Fibroblast of skin of right quadriceps (primary cell): ENCODE data around the gene IQSEC1.

Source experiments
- DNase-seq: peaks from one replicate; pipeline ENCODE4 v3.0.0-alpha.2; 2013

Gene IQSEC1

GRCh38 chr3:12902181-12902999 is 170.8 kb downstream of the IQSEC1 start:
- no peak for DNase-seq

DNA sequence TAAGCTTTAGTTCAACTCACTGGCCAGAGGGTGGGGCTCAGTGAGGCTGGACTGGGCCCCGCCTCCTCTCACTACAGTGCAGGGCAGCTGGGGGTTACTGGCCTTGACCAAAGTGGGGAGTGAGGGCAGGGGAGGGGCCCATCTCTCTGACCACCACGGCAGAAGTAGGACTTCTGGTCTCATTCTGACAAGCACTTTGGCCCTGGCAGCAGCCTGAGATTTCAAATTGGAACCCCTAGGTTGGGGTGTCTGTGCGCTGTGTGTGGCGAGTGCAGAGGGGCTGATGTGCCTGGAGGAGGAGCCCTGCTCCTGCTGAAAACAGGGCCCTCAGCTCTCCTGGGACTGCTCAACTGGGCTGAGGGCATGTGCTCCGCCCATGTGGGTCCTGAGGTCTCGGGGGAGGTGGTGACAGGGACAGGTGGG is 171.6 kb downstream of the IQSEC1 start:
- no peak for DNase-seq

DNA sequence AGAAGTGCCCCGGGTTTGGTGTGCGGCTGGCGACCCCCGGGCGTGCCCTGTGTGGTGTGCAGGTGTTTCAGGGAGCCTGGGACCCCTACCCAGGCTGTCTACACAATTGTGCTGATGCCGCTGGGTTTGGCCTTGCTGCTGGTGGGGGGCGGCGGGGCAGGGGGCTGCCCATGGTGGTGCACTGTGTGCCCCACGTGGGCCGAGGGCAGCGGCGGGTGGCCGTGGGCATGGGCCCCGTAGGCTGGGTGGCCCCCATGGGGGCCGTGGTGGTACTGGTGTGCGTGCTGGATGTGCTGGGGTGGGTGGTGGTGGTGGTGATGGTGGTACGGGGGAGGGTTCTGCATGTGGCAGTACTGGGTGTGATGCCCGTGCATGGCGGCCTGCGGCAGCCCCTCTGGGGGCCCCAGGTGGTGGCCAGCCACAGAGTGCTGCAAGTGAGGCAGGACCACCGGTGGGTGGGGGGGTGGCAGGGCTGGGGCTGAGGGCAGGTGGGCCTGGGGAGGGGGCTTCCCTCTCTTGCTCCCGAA is 172.3 kb downstream of the IQSEC1 start:
- DNase-seq = no peak

- no peak for DNase-seq
Observed at GRCh38 chr3:12898965-12899755, 174.1 kb downstream of the IQSEC1 start.

GRCh38 chr3:12898290-12898964 is 174.8 kb downstream of the IQSEC1 start:
- no peak for DNase-seq

DNA sequence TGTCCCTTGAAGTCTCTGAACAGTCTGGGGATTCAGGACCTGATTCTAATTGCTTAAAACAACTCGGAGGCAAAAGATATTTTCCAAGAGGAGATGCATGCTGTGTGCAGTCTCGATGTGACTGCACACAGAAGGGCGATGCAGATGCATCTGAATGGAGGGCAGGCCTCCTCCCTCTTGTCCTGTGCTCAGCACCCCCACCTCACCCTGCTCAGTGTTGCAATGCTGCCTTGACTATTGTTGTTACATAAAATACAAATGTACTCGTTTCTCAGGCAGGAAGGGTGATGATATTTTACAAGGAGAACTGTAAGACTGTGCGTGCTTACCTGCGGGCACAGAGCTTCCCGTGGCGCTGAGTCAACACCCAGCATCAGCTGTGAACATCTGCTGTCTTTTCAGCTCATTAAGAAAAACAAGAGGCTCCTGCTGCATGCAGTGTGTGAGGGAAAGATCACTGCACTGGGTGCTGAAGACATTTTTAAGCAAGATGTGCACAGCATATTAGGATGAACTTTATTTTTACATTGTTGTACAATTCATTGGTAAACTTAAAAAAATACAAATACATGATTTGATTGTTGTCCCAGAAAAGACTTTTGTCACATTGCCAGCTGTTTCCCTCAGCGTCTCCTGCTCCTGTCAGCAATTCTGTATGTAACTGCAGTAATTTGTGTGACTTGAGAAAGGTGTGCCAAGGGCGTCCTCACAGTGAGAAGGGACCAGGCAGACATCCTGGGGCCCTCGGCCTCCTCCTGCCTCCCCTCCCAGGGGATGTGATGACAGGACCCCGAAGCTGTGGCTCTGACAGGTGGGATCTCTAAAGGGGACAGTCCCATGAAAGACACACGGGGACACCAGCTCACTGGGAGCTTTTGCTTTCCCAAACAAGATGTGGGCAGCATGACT is 175.6 kb downstream of the IQSEC1 start:
- DNase-seq = no peak

- no peak for DNase-seq
Observed at GRCh38 chr3:12896063-12896985, 176.9 kb downstream of the IQSEC1 start.

DNA sequence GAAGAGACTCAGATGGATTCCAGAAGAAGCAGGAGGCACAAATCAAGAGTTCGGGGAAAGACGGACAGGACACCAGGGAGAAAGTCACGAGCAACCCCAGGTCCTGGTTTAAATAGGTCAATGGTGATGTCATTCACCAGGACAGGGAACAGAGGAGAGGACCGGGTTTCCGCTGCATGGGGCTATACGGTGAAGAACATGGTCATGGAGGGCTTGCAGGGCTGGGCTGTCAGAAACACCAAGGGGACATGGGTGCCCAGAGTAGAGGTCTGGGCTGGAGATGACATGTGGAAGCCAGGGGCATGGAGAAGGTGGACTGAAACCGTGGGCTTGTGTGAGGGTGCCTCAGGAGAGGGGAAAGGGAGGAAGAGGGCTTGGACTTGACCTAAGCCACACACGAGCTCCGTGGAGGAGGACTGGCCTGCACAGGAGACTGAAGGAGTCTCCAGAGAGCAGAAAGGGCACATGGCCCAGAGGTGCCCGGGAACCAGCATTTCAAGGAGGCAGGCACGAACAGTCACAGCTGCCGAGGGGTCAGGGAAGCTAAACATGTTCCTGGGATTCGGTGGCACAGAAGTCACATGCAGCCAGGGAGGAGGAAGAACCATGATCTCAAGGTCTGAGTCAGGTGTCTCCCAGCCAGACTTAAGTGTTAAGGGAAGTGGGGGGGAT is 177.7 kb downstream of the IQSEC1 start:
- DNase-seq = no peak

DNA sequence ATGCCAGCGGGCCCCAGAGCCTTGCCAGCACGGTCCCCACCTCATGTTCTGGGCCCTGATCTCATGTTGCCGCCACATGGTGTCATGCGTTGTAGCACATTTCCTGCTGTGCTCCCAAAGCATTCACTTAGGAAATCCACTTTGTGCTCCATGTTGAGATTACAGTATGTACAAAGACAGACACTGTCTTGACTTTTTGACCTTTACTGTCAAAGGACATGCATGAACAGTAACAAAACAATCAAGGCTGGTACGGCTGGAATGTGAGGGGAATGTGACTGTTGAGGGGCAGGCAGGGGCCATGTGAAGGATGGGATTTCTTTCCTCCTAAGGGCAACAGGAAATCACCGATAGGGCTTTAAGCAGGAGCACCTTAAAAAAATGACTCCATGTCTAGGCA is 178.6 kb downstream of the IQSEC1 start:
- DNase-seq = peak; percentile 15

GRCh38 chr3:12893852-12894251 is 179.4 kb downstream of the IQSEC1 start:
- no peak for DNase-seq

DNA sequence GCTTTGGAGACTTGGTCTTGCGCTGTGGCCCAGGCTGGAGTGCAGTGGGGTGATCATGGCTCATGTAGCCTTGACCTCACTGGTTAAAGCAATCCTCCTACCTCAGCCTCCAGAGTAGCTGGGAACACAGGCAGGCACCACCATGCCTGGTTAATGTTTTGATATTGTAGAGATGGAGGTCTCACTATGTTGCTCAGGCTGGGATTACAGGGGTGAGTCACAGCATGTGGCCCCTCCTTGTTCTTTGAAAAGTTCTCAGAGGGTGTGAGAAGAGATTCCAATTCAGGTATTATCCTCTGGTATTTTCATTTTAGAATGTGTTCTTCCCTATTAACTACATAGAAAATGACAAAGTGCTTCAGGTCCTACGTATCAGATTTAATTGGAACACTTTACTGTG is 180.0 kb downstream of the IQSEC1 start:
- no peak for DNase-seq

DNA sequence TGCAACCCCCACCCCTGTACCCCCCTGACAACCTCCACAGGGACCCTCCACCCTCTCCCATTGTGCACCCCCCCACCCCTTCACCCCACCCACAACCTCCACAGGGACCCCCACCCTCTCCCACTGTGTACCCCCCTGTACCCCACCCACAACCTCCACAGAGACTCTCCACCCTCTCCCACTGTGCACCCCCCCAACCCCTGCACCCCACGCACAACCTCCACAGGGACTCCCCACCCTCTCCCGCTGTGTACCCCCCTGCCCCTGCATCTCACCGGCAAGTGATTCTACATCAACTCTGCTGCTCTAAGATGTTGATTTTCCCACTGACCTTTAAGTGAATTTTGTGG is 180.4 kb downstream of the IQSEC1 start:
- DNase-seq = no peak

DNA sequence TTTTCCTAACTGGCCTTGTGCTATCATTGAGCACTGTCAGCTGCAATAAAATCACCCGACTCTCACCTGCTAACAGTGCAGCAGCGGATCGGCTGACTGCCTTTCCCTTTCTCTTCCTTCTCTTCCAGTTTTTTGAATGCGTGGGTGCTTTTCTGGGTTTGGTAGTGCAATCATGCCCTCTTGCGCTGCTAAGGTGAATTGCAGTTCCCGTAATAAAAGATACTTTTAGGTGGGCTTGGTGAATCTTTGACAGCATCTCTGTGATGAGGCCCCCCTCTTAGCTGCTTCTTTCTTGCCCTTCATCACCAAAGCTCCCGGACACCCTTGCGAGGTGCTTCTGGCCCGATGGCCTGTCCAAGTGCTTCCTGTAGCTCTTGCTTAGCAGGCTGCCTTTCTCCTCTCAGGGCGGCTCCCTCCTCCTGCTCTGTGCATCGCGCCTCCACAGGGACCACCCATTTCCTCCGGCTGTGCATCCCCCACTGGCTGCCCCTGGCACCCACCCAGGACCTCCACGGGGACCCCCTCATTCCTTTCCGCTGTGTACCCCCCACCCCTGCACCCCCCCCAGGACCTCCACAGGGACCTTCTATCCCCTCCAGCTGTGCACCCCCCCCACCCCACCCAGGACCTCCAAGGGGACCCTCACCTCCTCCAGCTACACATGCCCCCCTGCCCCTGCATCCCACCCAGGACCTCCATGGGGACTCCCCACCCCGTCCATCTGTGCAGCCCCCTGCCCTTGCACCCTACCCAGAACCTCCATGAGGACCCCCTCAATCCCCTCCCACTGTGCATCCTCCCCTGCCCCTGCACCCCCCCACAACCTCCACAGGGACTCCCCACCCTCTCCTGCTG is 181.0 kb downstream of the IQSEC1 start:
- DNase-seq = peak; percentile 57

DNA sequence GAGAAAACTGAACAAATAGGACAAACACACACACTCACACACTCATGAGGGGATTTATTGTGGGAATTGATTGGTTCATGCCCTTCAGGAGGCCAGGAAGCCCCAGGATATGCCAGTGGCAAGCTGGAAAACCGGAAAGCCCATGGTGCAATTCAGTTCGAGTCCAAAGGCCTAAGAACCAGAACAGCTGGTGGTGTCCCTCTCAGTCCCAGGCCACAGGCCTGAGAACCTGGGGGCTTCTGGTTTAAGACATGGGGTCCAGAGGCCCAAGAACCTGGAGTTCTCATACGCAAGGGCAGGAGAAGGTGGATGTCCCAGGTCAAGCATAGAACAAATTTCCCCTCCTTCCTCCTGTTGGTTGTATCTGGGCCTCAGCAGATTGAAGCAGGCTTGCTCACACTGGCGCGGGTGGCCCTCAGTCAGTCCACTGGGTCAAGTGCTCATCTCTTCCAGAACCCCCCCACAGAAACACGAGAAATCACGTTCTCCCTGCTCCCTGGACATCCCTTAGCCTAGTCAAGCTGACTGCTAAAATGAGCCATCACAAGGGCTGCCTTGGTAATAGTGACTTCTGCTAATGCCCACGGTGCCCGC is 181.7 kb downstream of the IQSEC1 start:
- no peak for DNase-seq

DNA sequence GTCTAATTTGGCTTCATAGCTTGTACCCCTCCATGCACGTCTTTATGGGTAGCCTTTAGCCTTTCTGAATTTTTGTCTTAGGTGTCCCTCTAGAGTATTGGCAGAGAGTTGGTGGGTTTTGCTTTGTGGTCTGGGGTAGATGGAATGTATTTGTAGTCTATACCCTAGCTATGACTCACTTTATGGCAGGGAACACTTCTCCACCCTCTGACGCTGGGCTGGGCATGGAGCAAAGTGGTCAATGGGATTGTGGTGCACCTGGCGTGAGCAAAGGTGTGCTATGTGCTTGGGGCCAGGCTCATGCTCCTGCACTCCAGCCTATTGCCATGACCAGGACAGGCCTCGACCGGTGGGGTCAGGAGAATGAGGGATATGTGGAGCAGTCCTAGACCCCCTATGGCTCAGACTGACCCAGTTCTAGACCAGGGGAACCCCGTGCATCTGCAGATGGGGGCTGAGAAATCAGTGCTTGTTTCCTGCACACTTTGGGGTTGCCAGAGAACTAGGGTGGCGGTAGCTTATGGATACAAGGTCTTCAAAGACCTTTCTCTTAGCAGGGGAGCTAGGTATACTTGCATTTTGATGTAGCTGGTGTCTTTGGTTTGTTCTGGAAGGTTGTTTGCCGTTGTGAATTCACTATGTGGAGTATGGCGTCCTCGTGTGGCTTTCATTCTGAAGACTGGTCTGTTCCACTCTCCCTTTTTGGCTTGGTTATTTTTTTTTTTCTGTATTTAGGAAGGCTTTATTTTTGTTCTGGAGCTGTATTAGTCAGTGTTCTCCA is 182.4 kb downstream of the IQSEC1 start:
- no peak for DNase-seq

- no peak for DNase-seq
Observed at GRCh38 chr3:12886736-12887135, 186.5 kb downstream of the IQSEC1 start.

DNA sequence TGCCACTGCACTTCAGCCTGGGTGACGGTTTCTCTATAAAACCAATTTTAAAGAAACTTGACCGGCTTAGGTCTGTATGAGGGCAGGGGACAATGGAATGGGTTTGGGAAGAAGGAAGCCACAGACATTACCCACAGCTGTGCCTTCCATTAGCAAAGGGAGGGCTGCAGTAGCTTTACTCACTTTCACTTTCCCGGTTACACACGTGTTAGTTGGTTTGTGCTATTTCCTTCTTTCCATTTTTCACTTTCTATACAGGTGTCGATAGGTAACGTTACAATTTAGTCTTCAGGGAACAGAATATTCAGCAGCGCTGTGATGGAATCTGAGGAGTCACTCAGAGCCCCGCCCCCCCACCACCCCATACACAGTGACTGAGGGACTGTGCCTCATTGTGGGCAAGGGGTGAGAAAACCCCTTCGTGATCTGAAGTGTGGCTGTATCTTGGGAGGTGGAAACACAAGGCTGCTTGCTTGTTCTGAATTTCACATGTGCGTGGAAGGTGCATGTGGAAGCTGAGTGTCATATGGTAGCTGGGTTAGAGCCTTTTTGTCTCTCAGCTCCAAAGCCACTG is 187.0 kb downstream of the IQSEC1 start:
- no peak for DNase-seq

DNA sequence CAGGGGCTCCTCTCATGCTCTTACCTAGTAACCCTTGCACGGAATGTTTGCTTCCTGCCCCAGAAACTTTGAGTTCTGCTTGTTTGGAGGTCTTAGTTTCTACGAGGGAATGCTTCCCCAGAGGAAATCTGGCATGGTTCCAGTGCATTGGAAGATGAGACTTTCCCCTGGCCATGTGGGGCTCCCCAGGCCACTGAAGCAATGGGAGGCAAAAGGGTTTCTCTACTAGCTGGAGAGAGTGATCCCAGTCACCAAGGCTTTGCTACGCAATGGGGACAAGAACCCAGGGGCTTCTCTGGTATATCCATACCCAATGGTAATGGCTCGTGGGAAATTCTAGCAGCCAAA is 187.7 kb downstream of the IQSEC1 start:
- DNase-seq = no peak
